ENCODE results near the gene RTN4.

Gene RTN4

GRCh38 chr2:55033921-55034320, 16.3 kb downstream of the RTN4 start:
- DNase-seq (ENCODE audit: low spot score): no peak

GRCh38 chr2:55033076-55033742, 17.0 kb downstream of the RTN4 start:
- DNase-seq (ENCODE audit: low spot score): no peak

- no peak for DNase-seq (ENCODE audit: low spot score)
Measured at GRCh38 chr2:55031505-55031904, 18.7 kb downstream of the RTN4 start.

GRCh38 chr2:55030766-55031165, 19.5 kb downstream of the RTN4 start:
- DNase-seq (ENCODE audit: low spot score): no peak

GRCh38 chr2:55029098-55029497, 21.2 kb downstream of the RTN4 start:
- DNase-seq (ENCODE audit: low spot score): no peak

GRCh38 chr2:55027226-55027625, 23.0 kb downstream of the RTN4 start:
- no peak for DNase-seq (ENCODE audit: low spot score)

- no peak for DNase-seq (ENCODE audit: low spot score)
Measured at GRCh38 chr2:55026202-55026601, 24.0 kb downstream of the RTN4 start.

- no peak for DNase-seq (ENCODE audit: low spot score)
Measured at GRCh38 chr2:55025627-55026026, 24.6 kb downstream of the RTN4 start.

GRCh38 chr2:55025082-55025481, 25.2 kb downstream of the RTN4 start:
- DNase-seq (ENCODE audit: low spot score): no peak

- no peak for DNase-seq (ENCODE audit: low spot score)
Measured at GRCh38 chr2:55022476-55022875, 27.8 kb downstream of the RTN4 start.

GRCh38 chr2:55019526-55020258, 30.6 kb downstream of the RTN4 start:
- DNase-seq (ENCODE audit: low spot score): no peak

- DNase-seq (ENCODE audit: low spot score): no peak
Measured at GRCh38 chr2:55018619-55019018, 31.6 kb downstream of the RTN4 start.

- DNase-seq (ENCODE audit: low spot score): no peak
Measured at GRCh38 chr2:55017880-55018279, 32.4 kb downstream of the RTN4 start.

GRCh38 chr2:55017428-55017827, 32.8 kb downstream of the RTN4 start:
- DNase-seq (ENCODE audit: low spot score): no peak

GRCh38 chr2:55014962-55015939, 35.0 kb downstream of the RTN4 start:
- DNase-seq (ENCODE audit: low spot score): peak; percentile 81

- no peak for DNase-seq (ENCODE audit: low spot score)
Measured at GRCh38 chr2:55013936-55014335, 36.3 kb downstream of the RTN4 start.

- no peak for DNase-seq (ENCODE audit: low spot score)
Measured at GRCh38 chr2:55012672-55013484, 37.4 kb downstream of the RTN4 start.

GRCh38 chr2:55011831-55012671, 38.2 kb downstream of the RTN4 start:
- DNase-seq (ENCODE audit: low spot score): peak; percentile 44

- DNase-seq (ENCODE audit: low spot score): peak; percentile 48
Measured at GRCh38 chr2:55010915-55011314, 39.3 kb downstream of the RTN4 start.

- DNase-seq (ENCODE audit: low spot score): peak; percentile 73
Measured at GRCh38 chr2:55010149-55010591, 40.1 kb downstream of the RTN4 start.

Data from LoVo (cell line).